Measurements from ENCODE around the gene LMO4.

The LMO4 gene, protein sequence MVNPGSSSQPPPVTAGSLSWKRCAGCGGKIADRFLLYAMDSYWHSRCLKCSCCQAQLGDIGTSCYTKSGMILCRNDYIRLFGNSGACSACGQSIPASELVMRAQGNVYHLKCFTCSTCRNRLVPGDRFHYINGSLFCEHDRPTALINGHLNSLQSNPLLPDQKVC

GRCh38 chr1:87328272-87329050 lies at the start of gene LMO4:
Gene LMO4 (plus strand): TSS chr1:87328880. CDS start chr1:87332016, 3,136 bp downstream.
- Histone ChIP-seq H3K27me3 (ENCODE audit: insufficient read depth, low read depth) (no peaks in the 10 kb centered on the region), H4K20me1 (ENCODE audit: insufficient read depth) (no peaks in the 10 kb centered on the region), H3K79me2 (ENCODE audit: insufficient read depth, low read depth) (peaks cover 31% of the 10 kb centered on the region), H3K27ac (peak within 1 kb of the TSS; percentile 86), H3K36me3 (ENCODE audit: insufficient read depth) (no peaks in the 10 kb centered on the region), H3K4me1 (ENCODE audit: low read depth, poor library complexity, severe bottlenecking) (peaks cover 20% of the 10 kb centered on the region), H3K4me2 (peak within 1 kb of the TSS; percentile 80), H2AFZ (ENCODE audit: low read depth) (peak within 1 kb of the TSS; percentile 58), H3K4me3 (IDR thresholded peaks at IDR 0.05; ENCODE audit: insufficient read depth, low read depth, low read length) (no peak within 1 kb of the TSS), H3K9ac (peak within 1 kb of the TSS; percentile 82)
- TF ChIP-seq, protein P1, sequence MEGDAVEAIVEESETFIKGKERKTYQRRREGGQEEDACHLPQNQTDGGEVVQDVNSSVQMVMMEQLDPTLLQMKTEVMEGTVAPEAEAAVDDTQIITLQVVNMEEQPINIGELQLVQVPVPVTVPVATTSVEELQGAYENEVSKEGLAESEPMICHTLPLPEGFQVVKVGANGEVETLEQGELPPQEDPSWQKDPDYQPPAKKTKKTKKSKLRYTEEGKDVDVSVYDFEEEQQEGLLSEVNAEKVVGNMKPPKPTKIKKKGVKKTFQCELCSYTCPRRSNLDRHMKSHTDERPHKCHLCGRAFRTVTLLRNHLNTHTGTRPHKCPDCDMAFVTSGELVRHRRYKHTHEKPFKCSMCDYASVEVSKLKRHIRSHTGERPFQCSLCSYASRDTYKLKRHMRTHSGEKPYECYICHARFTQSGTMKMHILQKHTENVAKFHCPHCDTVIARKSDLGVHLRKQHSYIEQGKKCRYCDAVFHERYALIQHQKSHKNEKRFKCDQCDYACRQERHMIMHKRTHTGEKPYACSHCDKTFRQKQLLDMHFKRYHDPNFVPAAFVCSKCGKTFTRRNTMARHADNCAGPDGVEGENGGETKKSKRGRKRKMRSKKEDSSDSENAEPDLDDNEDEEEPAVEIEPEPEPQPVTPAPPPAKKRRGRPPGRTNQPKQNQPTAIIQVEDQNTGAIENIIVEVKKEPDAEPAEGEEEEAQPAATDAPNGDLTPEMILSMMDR (conservative IDR thresholded peaks at IDR 0.05; ENCODE audit: low read depth, low read length) = no peak

DNA sequence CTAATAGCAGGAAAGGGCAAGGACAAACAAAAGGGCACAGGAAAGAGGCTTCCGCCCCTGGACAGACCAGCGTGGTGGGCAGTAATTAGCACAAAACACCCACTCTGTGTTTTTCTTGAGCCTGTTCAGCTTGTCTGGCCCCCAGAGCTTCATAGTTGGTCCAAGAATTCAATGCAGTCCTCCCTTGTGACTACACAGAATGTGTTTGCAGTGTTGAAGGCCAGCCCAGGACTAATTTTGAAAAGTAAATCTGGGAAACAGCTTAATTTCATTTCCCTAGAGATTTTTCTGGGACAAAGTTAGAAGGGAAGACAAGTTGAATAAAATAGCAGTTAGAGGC lies 49.2 kb upstream of the LMO4 start:
- Histone ChIP-seq H3K9ac (no peak overlapping the region), H3K36me3 (ENCODE audit: insufficient read depth) (no peaks in the 10 kb centered on the region), H3K27me3 (ENCODE audit: insufficient read depth, low read depth) (no peaks in the 10 kb centered on the region), H3K27ac (no peak overlapping the region), H3K79me2 (ENCODE audit: insufficient read depth, low read depth) (no peaks in the 10 kb centered on the region), H3K4me1 (ENCODE audit: low read depth, poor library complexity, severe bottlenecking) (no peaks in the 10 kb centered on the region), H3K4me2 (no peak overlapping the region), H3K4me3 (IDR thresholded peaks at IDR 0.05; ENCODE audit: insufficient read depth, low read depth, low read length) (no peak overlapping the region), H2AFZ (ENCODE audit: low read depth) (no peak overlapping the region), H4K20me1 (ENCODE audit: insufficient read depth) (no peaks in the 10 kb centered on the region)
- TF ChIP-seq, protein P1 (conservative IDR thresholded peaks at IDR 0.05; ENCODE audit: low read depth, low read length) = no peak

DNA sequence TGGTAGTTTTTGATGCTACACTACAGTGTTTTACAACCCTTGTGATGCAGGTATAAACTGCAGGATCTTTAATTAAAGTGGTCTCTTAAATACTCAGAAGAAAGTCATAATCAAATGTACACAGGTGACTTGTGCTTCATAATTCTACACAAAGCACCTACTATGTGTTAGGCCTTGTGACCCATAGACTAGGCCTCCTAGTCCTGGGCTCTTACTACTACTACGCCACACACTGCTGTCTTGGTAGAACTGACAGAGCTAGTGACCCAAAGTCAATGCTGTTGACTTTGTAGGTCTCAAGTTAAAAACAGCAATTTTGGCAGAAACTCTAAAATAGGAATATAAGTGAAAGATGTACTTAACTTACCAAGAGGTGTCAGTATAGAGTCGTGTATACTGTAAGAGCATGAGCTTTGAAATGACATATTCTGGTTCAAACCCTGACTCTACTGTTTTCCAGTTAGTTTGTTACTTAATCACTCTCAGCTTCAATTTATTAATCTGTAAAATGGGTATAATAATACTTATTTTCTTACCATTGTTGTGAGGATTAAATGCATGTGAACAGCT lies 48.6 kb upstream of the LMO4 start:
- no peak overlapping the region for H3K4me2 ChIP-seq
- H2AFZ ChIP-seq (ENCODE audit: low read depth) = no peak overlapping the region
- TF ChIP-seq, protein P1 (conservative IDR thresholded peaks at IDR 0.05; ENCODE audit: low read depth, low read length) = no peak
- no peaks in the 10 kb centered on the region for H3K4me1 ChIP-seq (ENCODE audit: low read depth, poor library complexity, severe bottlenecking)
- H3K9ac ChIP-seq = no peak overlapping the region
- no peaks in the 10 kb centered on the region for H3K79me2 ChIP-seq (ENCODE audit: insufficient read depth, low read depth)
- H3K36me3 ChIP-seq (ENCODE audit: insufficient read depth) = no peaks in the 10 kb centered on the region
- no peaks in the 10 kb centered on the region for H3K27me3 ChIP-seq (ENCODE audit: insufficient read depth, low read depth)
- H3K4me3 ChIP-seq (IDR thresholded peaks at IDR 0.05; ENCODE audit: insufficient read depth, low read depth, low read length) = no peak overlapping the region
- H3K27ac ChIP-seq = no peak overlapping the region
- no peaks in the 10 kb centered on the region for H4K20me1 ChIP-seq (ENCODE audit: insufficient read depth)

DNA sequence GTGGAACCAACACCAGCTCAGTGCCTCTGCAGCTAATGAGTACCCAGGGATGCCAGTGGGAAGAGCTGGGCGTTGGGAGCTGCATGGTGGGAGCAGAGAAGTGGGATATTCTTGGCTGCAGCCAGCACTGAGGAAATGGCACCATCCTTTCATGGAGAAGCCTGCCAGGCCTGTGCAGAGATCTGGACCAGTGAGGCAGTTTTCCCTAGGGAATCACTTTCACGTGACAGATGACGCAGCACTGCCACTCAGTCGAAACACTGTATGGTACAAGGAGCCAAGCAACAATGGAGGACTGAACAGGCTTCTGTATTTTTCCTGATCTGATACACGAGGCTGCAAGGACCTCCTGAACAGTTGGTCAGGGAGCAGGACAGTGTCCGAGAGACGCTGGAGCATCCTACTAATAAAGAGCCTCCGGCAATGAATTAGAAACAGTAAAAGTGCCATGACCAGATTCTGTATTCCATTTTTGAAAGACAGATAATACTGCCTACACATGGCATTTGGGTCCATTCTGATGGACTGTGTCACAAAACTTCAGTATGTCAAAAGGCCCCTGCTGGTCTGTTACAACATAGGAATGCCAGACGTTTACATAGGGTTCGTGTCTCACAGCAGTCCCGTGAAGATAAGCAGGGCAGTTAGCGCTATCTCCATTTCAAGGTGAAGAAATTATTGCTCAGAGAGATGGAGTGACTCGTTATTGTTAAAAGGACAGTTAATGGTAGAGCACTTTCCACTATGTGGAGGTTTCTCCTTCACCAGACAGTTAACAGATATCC lies 44.0 kb upstream of the LMO4 start:
- no peaks in the 10 kb centered on the region for H3K27me3 ChIP-seq (ENCODE audit: insufficient read depth, low read depth)
- H2AFZ ChIP-seq (ENCODE audit: low read depth) = no peak overlapping the region
- no peak overlapping the region for H3K9ac ChIP-seq

More for the DNA sequence above, 44.0 kb upstream of the LMO4 start:
- Histone ChIP-seq H3K4me1 (ENCODE audit: low read depth, poor library complexity, severe bottlenecking) (no peaks in the 10 kb centered on the region), H3K27ac (no peak overlapping the region), H3K36me3 (ENCODE audit: insufficient read depth) (no peaks in the 10 kb centered on the region), H3K4me3 (IDR thresholded peaks at IDR 0.05; ENCODE audit: insufficient read depth, low read depth, low read length) (no peak overlapping the region), H3K79me2 (ENCODE audit: insufficient read depth, low read depth) (no peaks in the 10 kb centered on the region), H4K20me1 (ENCODE audit: insufficient read depth) (no peaks in the 10 kb centered on the region), H3K4me2 (no peak overlapping the region)
- TF ChIP-seq, protein P1 (conservative IDR thresholded peaks at IDR 0.05; ENCODE audit: low read depth, low read length) = no peak

Measured in KMS-11 (cell line).